OCI-M2 (cell line): ENCODE results near the gene ASS1.

Source experiments
- DNase-seq: peaks from one replicate; lab custom pipeline; 2025; ENCODE audit not compliant: unreplicated experiment; lab: John Stamatoyannopoulos, UW

The ASS1 gene

GRCh38 chr9:130471411-130472183 lies 26.8 kb downstream of the ASS1 start:
- DNase-seq: no peak

- no peak for DNase-seq
Measured at GRCh38 chr9:130472184-130472705, 27.5 kb downstream of the ASS1 start.

GRCh38 chr9:130473009-130473408 lies 28.2 kb downstream of the ASS1 start:
- no peak for DNase-seq

DNA sequence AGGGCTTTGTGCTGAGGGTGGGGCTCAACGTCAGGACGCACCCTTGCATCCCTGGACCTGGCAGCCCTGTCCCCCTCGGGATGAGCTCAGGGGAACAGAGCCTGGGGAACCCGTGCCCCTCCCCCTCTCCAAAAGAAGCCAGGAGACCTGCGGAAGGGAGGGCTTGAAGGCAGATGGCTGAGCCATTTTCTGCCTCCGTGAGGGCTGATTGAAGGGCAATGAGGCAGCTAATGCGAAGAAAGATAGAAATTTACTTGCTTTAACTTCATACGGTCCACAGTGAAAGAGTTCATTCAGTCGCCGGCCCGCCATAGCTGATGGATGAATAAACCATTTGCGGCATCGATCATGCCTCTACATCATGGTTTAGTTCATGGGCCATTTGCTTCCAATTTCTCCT lies 28.8 kb downstream of the ASS1 start:
- DNase-seq: no peak

DNA sequence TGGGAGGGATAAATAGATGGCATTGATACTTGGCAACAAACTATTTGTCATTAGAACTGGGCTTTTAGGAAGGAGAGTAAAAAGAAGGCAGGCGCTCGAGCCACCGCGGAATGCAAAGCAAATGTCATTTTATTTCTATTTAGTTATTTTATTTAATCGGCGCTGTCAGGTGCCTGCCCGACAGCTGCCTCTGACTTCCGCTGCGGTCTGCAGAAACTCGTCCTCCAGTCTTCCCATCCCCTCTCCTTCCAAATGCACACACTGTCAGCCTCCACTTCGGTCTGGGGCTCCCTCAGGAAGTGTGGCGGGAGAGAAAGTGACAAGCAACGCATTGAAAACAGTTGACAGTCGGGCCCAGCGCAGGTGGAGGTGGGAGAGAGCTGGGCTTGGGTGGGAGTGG lies 29.3 kb downstream of the ASS1 start:
- DNase-seq: no peak

DNA sequence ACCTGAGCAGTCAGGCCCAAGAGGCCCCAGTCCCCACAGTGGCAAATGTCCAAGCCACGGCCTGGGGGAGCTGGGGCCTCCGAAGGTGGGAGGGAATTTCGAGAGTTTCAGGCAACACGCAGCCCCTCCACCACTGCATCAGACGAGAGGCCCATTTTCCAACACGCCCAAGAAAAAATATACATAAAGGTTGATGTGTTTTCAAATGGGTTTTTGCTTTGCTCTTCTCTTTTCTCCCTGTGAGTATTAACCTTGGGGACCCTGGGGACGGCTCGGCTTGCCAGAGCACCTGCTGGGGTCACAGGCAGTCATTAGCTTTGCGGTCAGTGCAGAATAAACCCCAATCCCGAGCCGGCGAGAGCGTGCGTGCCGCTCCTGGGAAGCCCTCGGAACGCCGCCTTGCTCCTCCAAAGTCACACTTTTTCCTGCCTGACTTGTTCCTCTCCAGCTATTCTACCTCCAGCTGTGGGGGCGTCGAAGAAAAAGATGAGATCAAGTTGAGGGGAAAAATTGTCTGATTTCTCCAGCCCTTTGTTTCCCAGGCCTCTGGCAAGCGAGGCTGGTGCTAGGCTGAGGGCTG lies 31.5 kb downstream of the ASS1 start:
- no peak for DNase-seq

DNA sequence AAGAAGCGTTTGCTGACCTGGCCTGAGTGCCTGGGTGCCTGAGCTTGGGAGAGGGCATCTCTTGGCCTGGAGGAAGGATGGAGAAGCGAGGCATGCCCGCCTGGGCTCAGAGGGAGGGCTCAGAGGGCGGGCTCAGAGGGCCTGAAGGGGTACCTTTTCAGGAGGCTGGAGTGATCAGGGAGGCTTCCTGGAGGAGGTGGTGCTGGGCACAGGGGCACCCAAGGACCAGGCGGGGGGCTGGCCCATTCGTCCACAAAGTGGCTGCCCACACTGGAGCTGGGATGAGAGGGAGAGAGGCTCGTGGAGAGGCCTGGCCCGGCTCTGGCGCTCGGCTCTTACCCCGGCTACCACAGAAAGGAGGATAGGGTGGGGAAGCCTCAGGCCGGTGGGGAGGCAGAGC lies 32.8 kb downstream of the ASS1 start:
- DNase-seq: no peak

DNA sequence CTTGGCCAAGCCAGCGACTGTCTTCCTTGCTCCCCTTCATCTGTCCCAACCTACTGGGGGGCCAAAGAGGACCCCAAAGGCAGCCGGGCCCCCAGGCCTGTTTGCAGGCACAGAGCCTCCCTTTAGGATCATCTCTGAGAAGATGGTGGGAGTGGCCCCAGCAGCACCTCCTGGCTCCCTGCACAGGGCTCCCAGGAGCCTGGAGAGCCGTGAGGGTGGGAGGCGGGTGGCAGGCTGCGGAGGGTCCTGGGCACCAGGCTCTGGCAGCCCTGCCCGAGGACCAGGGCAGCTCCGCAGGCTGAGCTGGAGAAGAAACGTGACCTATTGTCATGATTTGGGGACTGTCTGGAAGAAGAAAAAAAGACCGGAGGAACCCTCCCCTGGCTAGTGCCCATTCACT lies 33.4 kb downstream of the ASS1 start:
- DNase-seq: no peak

DNA sequence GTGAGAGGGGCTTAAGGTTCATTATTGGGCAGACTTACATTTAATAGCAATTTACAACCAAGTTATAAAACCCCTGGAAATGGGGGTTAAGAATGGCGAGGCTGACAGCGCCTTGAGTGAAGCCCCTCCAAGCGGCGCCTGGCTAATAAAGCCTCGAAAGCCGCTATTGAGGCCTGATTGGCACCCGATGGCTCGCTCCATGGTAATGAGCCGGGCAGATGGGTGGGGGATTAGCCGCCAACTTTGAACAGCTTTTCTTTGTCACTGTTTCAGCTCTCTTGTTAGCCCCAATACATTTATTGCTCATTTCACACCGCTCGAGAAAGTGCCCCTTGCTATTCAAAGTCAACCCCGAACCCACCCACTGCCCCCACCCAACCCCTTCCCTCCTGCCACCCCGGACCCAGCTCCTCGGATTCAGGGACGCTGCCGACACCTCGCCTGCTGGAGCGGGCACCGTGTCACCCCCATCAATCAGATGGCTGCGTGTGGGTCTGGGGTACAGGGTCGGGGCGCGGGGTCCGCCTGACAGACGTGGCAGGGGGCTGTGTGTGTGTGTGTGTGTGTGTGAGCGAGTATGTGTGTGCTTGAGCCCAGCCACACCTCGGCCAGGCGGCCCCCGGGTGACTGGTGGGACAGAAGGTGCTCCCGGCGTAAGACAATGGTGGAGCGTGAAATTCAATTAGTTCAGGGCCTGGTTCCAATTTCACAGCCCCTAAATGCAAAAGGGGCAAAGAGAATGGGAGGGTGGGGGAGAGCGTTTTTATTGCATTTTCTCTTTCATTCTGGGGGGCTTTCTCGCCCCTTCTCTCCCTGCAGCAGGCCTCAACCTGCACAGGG lies 34.2 kb downstream of the ASS1 start:
- no peak for DNase-seq

DNA sequence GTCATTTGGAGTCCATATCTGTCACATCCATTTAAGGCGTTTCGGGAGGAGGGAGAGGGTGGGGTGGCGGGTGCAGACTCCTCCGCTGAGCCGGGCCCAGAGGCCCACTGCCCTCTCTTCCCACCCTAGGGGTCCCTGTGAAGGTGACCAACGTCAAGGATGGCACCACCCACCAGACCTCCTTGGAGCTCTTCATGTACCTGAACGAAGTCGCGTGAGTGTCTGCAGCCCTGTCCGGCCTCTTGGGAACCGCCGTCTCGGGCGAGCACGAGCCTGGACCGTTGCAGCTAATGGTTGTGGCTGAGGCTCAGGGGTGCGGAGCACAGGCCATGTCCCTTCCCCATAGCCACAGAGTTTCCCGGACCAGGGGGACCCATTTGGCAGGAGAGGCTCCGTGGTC lies 34.8 kb downstream of the ASS1 start:
- DNase-seq: no peak

DNA sequence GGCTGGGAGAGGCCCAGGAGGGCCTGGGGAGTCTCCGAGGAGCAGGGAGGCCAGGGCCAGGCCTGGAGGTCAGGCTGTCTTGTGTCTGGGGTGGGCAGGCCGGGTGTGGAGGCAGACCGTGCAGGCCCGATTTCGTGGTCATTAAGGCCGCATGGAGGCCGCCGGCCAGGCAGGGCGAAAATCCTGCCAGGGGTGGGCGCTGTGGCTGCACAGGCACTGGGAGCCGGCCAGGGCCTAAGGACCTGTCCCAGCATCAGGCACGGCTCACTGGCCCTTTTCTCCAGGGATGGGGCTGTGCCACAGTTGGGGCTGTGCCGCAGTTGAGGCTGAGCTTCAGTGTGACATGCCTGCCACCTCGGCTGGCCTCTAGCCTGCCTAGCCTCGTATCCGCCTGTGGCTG lies 35.9 kb downstream of the ASS1 start:
- DNase-seq: no peak

GRCh38 chr9:130482463-130482862 lies 37.7 kb downstream of the ASS1 start:
- DNase-seq: no peak

GRCh38 chr9:130483371-130483971 lies 38.7 kb downstream of the ASS1 start:
- no peak for DNase-seq

DNA sequence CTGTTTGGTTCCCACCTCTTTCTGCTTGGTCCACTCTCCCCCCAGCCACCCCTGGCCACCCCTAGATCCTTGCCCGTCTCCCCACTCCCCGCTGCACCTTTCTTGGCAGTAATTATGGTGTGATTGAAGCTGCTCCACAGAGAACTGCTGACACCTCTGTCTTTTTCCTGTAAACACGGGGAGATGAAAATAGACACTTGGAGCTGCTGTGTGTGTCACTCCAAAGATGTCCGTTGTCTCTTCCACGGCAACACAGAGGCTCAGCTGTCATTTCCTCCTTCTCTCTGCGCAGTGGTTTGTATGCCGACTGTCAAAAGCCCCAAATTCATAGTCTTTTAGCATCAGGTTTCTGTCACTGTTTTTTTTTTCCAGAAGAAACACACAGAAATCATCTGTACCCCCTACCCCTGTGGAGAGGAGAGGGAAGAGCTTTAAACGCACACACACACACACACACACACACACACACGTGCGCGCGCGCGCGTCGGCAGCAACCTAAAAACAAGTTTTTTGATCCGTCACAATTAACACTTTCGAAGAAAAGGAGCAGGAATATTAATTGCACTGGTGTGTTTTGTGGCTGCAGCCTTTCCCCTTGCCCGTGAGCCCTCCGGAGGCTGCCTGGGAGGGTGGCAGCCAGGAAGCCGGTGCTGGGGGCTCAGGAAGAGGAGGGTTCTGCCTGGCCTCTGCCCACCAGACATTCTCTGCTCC lies 39.8 kb downstream of the ASS1 start:
- DNase-seq: no peak

- no peak for DNase-seq
Measured at GRCh38 chr9:130486103-130486502, 41.3 kb downstream of the ASS1 start.

DNA sequence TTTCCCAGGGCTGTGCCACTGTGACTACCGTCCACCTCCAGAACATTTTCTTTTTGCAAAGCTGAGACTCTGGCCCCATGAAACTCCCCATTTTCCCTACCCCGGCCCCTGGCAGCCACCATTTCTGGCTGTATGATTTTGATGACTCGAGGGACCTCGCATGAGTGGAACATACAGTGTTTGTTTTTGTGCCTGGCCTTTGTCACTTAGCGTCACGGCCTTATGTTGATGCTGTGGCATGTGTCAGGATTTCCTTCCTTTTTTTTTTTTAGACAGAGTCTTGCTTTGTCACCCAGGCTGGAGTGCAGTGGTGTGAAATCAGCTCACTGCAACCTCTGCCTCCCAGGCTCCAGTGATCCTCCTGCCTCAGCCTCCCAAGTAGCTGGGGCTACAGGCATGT lies 42.7 kb downstream of the ASS1 start:
- no peak for DNase-seq

DNA sequence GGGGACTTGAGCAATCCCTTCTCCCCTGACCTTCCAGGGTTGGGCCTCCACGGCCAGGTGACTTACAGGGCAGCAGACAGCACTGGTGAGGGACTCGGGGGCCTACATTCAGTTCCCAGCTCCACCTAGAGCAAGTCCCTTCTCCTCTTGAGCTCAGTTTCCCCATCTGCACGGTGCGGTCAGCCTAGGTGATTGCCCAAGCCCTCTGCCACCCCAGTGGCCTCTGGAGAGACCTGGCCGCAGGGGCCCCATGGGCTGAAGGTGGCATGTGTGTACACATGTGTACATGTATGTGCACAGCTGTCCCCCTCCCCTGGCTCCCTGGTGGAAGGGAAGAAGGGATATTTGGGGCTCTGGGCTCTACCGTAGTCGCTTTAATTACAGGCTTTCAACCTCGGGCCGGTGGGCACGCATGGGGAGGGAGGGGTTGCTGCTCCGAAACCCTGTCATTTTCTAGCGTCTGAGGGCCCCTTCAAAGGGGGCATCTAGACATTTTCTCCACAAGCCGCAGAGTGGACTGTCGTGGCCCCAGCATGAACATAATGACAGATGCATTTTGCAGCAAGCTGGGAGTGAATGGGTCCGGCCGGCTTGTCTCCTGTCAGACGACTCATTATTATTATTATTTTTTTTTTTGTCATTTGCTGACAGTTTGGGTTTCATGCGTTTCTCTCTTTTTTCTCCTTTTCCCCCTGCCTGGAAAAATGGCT lies 44.0 kb downstream of the ASS1 start:
- no peak for DNase-seq

- DNase-seq: no peak
Measured at GRCh38 chr9:130490981-130491380, 46.2 kb downstream of the ASS1 start.

GRCh38 chr9:130491830-130492482 lies 47.2 kb downstream of the ASS1 start:
- no peak for DNase-seq

- no peak for DNase-seq
Measured at GRCh38 chr9:130493021-130493420, 48.3 kb downstream of the ASS1 start.
